Esophagus (tissue), 2 donors: ENCODE measurements around the gene KRT81. TPM values are rescaled to one million over a fixed set of nuclear protein-coding genes. Genes with fewer than 3 reads are reported as not detected.
"Not testable (repeated sequence)": the region's sequence is repeated elsewhere in the genome, so short reads cannot be mapped to it uniquely, and the experiment has no call there.

ENCODE experiments used
- H3K27ac ChIP-seq, 2 donors: one replicate each; pipeline ENCODE4 v1.5.1; 2013; ENCODE audit warnings: low read depth in 2 of 2, mild to moderate bottlenecking in 2 of 2, inconsistent platforms in 1 of 2, low read length in 1 of 2, moderate library complexity in 1 of 2
- H3K27me3 ChIP-seq, 2 donors: one replicate each; pipeline ENCODE4 v1.6.1; 2013; ENCODE audit warnings: low read length in 2 of 2, control low read depth in 1 of 2, mild to moderate bottlenecking in 1 of 2; ENCODE audit not compliant: insufficient read depth in 2 of 2, control insufficient read depth in 1 of 2
- H3K36me3 ChIP-seq, 2 donors: one replicate each; pipeline ENCODE4 v1.6.1; 2013; ENCODE audit warnings: low read length in 1 of 2; ENCODE audit not compliant: control insufficient read depth in 2 of 2, insufficient read depth in 2 of 2
- H3K4me1 ChIP-seq, 2 donors: one replicate each; pipeline ENCODE4 v1.6.1; 2013; ENCODE audit warnings: low read length in 1 of 2; ENCODE audit not compliant: control insufficient read depth in 2 of 2, insufficient read depth in 2 of 2
- H3K4me3 ChIP-seq, 2 donors: one replicate each; pipeline ENCODE4 v1.5.1; 2013; ENCODE audit warnings: low read length in 2 of 2, mild to moderate bottlenecking in 2 of 2, low read depth in 1 of 2, moderate library complexity in 1 of 2
- H3K9me3 ChIP-seq, 2 donors: one replicate each; pipeline ENCODE4 v1.6.1; 2013; ENCODE audit warnings: mild to moderate bottlenecking in 2 of 2, low read depth in 1 of 2, low read length in 1 of 2, moderate library complexity in 1 of 2; ENCODE audit not compliant: control insufficient read depth in 2 of 2, insufficient read depth in 1 of 2
- WGBS, 2 donors: extraction: QIAGEN DNeasy Blood & Tissue Kit; methylation state at CpG; one replicate each; pipeline ENCODE4 v1.1.7; 2013; 5-methylcytosine and 5-hydroxymethylcytosine counted together
- polyA plus RNA-seq, 2 donors: library from polyadenylated mRNA; stranded (reverse); fragments of 200-250 nt; gene quantifications; one replicate each; pipeline ENCODE4 v1.2.3, GENCODE V29; 2013
- donor health status: healthy with polysubstance abuse.
- donor health status: Bipolar disorder and iron deficiency.

KRT81 gene
- polyA plus RNA-seq, 2 donors, result 0.05 to 0.08 TPM

GRCh38 chr12:52264435-52264825, 26.9 kb downstream of the KRT81 start:
- Histone ChIP-seq H3K4me3 (no peak overlapping the region), H3K9me3 (no peaks in the 10 kb centered on the region), H3K27me3 (peaks cover 0 to 3% of the 10 kb centered on the region in 2 donors), H3K36me3 (no peaks in the 10 kb centered on the region), H3K4me1 (no peaks in the 10 kb centered on the region), H3K27ac (no peak overlapping the region)
- 66 to 76% methylated on average over 2 of the region's 2 CpGs for WGBS, 2 donors

GRCh38 chr12:52263761-52264434, 27.4 kb downstream of the KRT81 start:
- H3K27me3 ChIP-seq, result peaks cover 0 to 3% of the 10 kb centered on the region in 2 donors
- no peaks in the 10 kb centered on the region for H3K36me3 ChIP-seq
- WGBS, 2 donors, result 86 to 89% methylated on average over 7 of the region's 7 CpGs
- no peak overlapping the region for H3K4me3 ChIP-seq
- H3K27ac ChIP-seq, result no peak overlapping the region
- H3K4me1 ChIP-seq, result no peaks in the 10 kb centered on the region
- no peaks in the 10 kb centered on the region for H3K9me3 ChIP-seq

GRCh38 chr12:52262286-52262685, 29.0 kb downstream of the KRT81 start:
- peaks cover 0 to 6% of the 10 kb centered on the region in 2 donors for H3K4me1 ChIP-seq
- 83 to 94% methylated on average over 3 of the region's 3 CpGs for WGBS, 2 donors
- no peak overlapping the region for H3K27ac ChIP-seq
- H3K4me3 ChIP-seq, result no peak overlapping the region
- no peaks in the 10 kb centered on the region for H3K36me3 ChIP-seq
- peaks cover 0 to 3% of the 10 kb centered on the region in 2 donors for H3K27me3 ChIP-seq
- H3K9me3 ChIP-seq, result no peaks in the 10 kb centered on the region

GRCh38 chr12:52261208-52261484, 30.2 kb downstream of the KRT81 start:
- Histone ChIP-seq H3K27ac (no peak overlapping the region), H3K4me3 (no peak overlapping the region), H3K27me3 (peaks cover 0 to 6% of the 10 kb centered on the region in 2 donors), H3K9me3 (peaks cover 0 to 3% of the 10 kb centered on the region in 2 donors), H3K4me1 (peaks cover 0 to 6% of the 10 kb centered on the region in 2 donors), H3K36me3 (no peaks in the 10 kb centered on the region)
- 78 to 89% methylated on average over 1 of the region's 1 CpG for WGBS, 2 donors

GRCh38 chr12:52260361-52261207, 30.8 kb downstream of the KRT81 start:
- peaks cover 0 to 6% of the 10 kb centered on the region in 2 donors for H3K4me1 ChIP-seq
- H3K4me3 ChIP-seq, result no peak overlapping the region
- no peaks in the 10 kb centered on the region for H3K36me3 ChIP-seq
- H3K27me3 ChIP-seq, result peaks cover 0 to 6% of the 10 kb centered on the region in 2 donors
- 70 to 74% methylated on average over 9 of the region's 9 CpGs for WGBS, 2 donors
- no peak overlapping the region for H3K27ac ChIP-seq
- H3K9me3 ChIP-seq, result peaks cover 0 to 3% of the 10 kb centered on the region in 2 donors

GRCh38 chr12:52259657-52260243, 31.6 kb downstream of the KRT81 start:
- no peak overlapping the region for H3K27ac ChIP-seq
- peaks cover 0 to 6% of the 10 kb centered on the region in 2 donors for H3K4me1 ChIP-seq
- no peaks in the 10 kb centered on the region for H3K36me3 ChIP-seq
- WGBS, 2 donors, result 81 to 82% methylated on average over 6 of the region's 6 CpGs
- peaks cover 0 to 3% of the 10 kb centered on the region in 2 donors for H3K9me3 ChIP-seq
- peaks cover 0 to 6% of the 10 kb centered on the region in 2 donors for H3K27me3 ChIP-seq
- H3K4me3 ChIP-seq, result no peak overlapping the region

- Histone ChIP-seq H3K27me3 (peaks cover 0 to 6% of the 10 kb centered on the region in 2 donors), H3K36me3 (no peaks in the 10 kb centered on the region), H3K4me1 (peaks cover 0 to 6% of the 10 kb centered on the region in 2 donors), H3K9me3 (peaks cover 0 to 3% of the 10 kb centered on the region in 2 donors), H3K4me3 (no peak overlapping the region), H3K27ac (no peak overlapping the region)
- 13 to 14% methylated on average over 65 to 72 of the region's 72 CpGs for WGBS, 2 donors
Measured at GRCh38 chr12:52258335-52258901, 32.9 kb downstream of the KRT81 start.

GRCh38 chr12:52257922-52258321, 33.4 kb downstream of the KRT81 start:
- H3K36me3 ChIP-seq, H3K27me3 ChIP-seq, H3K27ac ChIP-seq, H3K4me3 ChIP-seq, H3K4me1 ChIP-seq, H3K9me3 ChIP-seq: not testable (repeated sequence)
- 64 to 65% methylated on average over 12 to 13 of the region's 13 CpGs for WGBS, 2 donors

- H3K36me3 ChIP-seq, result no peaks in the 10 kb centered on the region
- H3K9me3 ChIP-seq, result peaks cover 0 to 3% of the 10 kb centered on the region in 2 donors
- H3K4me3 ChIP-seq, result no peak overlapping the region
- no peak overlapping the region for H3K27ac ChIP-seq
- 86 to 95% methylated on average over 4 of the region's 4 CpGs for WGBS, 2 donors
- H3K27me3 ChIP-seq, result peaks cover 0 to 3% of the 10 kb centered on the region in 2 donors
- H3K4me1 ChIP-seq, result peaks cover 0 to 6% of the 10 kb centered on the region in 2 donors
Measured at GRCh38 chr12:52257074-52257551, 34.2 kb downstream of the KRT81 start.
